Mesothelial cell of epicardium (in vitro differentiated cells): ENCODE measurements around the gene STOX1. TPM values are rescaled to one million over a fixed set of nuclear protein-coding genes. Genes with fewer than 3 reads are reported as not detected.
"Not testable (repeated sequence)": the region's sequence is repeated elsewhere in the genome, so short reads cannot be mapped to it uniquely, and the experiment has no call there.

Source experiments
- DNase-seq, 2 experiments: peaks; one replicate each; pipeline ENCODE4 v3.0.0; 2021; ENCODE audit warnings: low spot score in 2 of 2; ENCODE audit not compliant: unreplicated experiment in 2 of 2
- H3K27ac Mint-ChIP-seq: 2 replicates; pipeline ENCODE4 v1.8.0; 2021; ENCODE audit warnings: mixed read lengths
- H3K27me3 Mint-ChIP-seq: 2 replicates; pipeline ENCODE4 v1.8.0; 2021; ENCODE audit warnings: low read depth, mixed read lengths
- H3K36me3 Mint-ChIP-seq: 2 replicates; pipeline ENCODE4 v1.8.0; 2021; ENCODE audit warnings: mixed read lengths
- H3K4me1 Mint-ChIP-seq: 2 replicates; pipeline ENCODE4 v1.8.0; 2021; ENCODE audit warnings: mixed read lengths
- H3K4me3 Mint-ChIP-seq: 2 replicates; pipeline ENCODE4 v1.8.0; 2021; ENCODE audit warnings: mild to moderate bottlenecking, moderate library complexity, mixed read lengths
- H3K9me3 Mint-ChIP-seq: 2 replicates; pipeline ENCODE4 v1.8.0; 2021; ENCODE audit warnings: mixed read lengths
- total RNA-seq: library from RNA; stranded (reverse); gene quantifications from 3 replicates; pipeline ENCODE4 v1.2.1, GENCODE V29; 2021
- TF ChIP-seq, protein P1 (sequence below): fragments of 200-600 bp; sonication (generic); IDR thresholded peaks from one replicate; pipeline ENCODE4 v1.5.0; 2021; ENCODE audit warnings: antibody characterized with exemption; ENCODE audit not compliant: unreplicated experiment

The STOX1 gene
- total RNA-seq, 1 donor from 2014 or later: 2.5 TPM

DNA sequence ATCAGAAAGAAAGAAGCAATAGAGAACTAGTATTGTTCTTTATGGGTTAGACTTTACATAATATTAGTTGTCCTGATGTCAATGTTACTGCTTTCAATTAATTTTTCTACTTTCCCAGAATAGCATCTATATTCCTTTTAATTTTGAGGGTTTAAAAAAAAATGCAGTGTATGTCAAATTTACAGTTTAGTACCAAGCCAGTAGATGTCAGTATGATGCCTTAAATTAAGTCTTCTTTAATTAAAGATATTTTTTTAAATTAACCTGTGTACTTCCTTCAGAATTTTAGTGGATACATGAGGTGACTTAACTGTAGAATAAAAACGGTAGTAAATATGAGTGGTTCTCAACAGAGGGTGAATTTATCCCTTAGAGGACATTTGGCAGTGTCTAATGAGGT is 35.2 kb upstream of the STOX1 start:
- Mint-ChIP-seq H3K27me3 (no peaks in the 10 kb centered on the region), H3K4me3 (no peak overlapping the region), H3K4me1 (no peaks in the 10 kb centered on the region), H3K36me3 (peaks cover 13% of the 10 kb centered on the region), H3K27ac (no peak overlapping the region), H3K9me3 (no peaks in the 10 kb centered on the region)
- no peak for DNase-seq
- TF ChIP-seq, protein P1, sequence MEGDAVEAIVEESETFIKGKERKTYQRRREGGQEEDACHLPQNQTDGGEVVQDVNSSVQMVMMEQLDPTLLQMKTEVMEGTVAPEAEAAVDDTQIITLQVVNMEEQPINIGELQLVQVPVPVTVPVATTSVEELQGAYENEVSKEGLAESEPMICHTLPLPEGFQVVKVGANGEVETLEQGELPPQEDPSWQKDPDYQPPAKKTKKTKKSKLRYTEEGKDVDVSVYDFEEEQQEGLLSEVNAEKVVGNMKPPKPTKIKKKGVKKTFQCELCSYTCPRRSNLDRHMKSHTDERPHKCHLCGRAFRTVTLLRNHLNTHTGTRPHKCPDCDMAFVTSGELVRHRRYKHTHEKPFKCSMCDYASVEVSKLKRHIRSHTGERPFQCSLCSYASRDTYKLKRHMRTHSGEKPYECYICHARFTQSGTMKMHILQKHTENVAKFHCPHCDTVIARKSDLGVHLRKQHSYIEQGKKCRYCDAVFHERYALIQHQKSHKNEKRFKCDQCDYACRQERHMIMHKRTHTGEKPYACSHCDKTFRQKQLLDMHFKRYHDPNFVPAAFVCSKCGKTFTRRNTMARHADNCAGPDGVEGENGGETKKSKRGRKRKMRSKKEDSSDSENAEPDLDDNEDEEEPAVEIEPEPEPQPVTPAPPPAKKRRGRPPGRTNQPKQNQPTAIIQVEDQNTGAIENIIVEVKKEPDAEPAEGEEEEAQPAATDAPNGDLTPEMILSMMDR: no peak

DNA sequence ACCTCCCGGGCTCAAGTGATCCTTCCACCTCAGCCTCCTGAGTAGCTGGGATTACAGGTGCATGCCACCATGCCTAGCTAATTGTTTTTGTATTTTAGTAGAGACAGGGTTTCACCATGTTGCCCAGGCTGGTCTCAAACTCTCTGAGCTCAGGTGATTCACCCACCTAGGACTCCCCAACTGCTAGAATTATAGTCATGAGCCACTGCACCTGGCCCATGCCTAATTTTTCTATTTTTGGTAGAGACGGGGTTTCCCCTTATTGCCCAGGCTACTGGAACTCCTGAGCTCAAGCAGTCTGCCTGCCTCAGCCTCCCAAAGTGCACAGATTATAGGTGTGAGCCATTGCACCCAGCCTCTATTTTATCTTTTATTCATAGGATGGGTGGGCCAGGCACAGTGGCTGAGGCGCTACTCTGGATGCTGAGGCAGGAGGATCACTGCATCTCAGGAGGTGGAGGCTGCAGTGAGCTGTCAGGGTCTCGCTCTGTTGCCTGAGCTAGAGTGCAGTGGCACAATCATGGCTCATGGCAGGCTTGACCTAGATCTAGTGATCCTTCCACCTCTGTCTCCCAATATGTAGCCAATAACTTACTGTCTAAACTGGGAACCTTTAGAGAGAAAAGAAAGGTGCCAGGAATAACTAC is 31.3 kb upstream of the STOX1 start:
- H3K27me3 Mint-ChIP-seq: no peaks in the 10 kb centered on the region
- H3K9me3 Mint-ChIP-seq: no peaks in the 10 kb centered on the region
- no peak overlapping the region for H3K27ac Mint-ChIP-seq
- H3K36me3 Mint-ChIP-seq: peaks cover 11% of the 10 kb centered on the region
- no peak for DNase-seq
- no peaks in the 10 kb centered on the region for H3K4me1 Mint-ChIP-seq
- TF ChIP-seq, protein P1: no peak
- H3K4me3 Mint-ChIP-seq: no peak overlapping the region

DNA sequence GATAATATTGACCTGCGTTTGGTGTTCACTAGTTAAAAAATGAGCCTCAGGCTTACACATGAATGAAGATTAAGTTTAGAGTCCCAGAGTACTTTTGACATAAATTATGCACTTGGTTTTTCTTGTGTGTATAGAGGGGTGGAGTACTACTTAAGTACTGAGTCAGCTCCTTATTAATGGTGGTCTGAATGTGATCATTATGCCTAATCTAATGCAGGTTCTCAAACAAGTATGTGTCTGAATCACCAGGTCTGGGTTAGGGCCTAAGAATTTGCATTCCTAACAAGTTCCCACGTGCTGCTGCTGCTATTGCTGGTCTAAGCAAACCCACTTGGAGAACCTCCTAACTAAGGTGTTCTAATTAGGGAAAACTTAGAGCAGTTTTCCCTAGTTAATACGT is 30.7 kb upstream of the STOX1 start:
- H3K4me3 Mint-ChIP-seq: no peak overlapping the region
- H3K36me3 Mint-ChIP-seq: peaks cover 10% of the 10 kb centered on the region
- H3K27me3 Mint-ChIP-seq: no peaks in the 10 kb centered on the region
- TF ChIP-seq, protein P1: no peak
- peak overlapping the region; percentile 11 for H3K27ac Mint-ChIP-seq
- no peaks in the 10 kb centered on the region for H3K4me1 Mint-ChIP-seq
- DNase-seq: no peak
- H3K9me3 Mint-ChIP-seq: no peaks in the 10 kb centered on the region

DNA sequence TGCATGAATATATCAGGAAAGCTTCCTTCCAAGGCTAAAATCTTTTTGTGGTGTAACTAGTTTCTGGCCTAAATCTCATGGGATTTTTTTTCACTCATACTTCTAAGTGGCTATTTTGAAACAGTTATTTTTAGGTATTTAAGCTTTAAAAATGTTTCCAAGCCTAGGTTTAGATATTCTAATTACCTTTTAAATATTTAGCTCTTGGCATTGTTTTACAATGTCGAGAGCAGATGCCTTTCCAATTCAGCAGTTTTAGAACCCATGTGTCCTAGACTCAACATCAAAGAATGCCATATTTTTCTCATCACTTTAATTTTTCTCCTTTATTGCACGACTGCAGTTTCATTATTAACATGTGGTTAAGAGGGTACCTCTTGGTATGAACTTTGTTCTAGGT is 27.1 kb upstream of the STOX1 start:
- Mint-ChIP-seq H3K27me3 (no peaks in the 10 kb centered on the region), H3K4me1 (no peaks in the 10 kb centered on the region), H3K36me3 (peaks cover 3% of the 10 kb centered on the region), H3K27ac (no peak overlapping the region), H3K4me3 (no peak overlapping the region), H3K9me3 (no peaks in the 10 kb centered on the region)
- TF ChIP-seq, protein P1: no peak
- DNase-seq: no peak

DNA sequence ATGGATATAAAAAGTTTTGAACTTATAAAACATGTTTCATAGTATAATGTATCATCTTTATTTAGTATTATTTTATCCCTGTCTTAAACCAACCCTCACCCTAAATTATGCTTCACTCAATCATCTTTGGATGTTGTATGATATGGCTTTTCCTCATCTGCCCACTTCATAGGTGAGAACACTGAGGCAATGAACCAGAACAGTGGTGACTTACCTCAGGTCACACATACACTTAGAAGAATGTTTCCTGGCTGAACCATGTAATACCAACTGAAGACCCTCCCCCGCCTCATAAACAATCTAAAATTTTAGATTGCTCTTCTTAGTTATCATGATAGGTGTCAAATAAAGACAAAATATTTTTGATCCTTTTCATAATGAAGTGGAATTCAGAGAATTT is 22.6 kb upstream of the STOX1 start:
- Mint-ChIP-seq H3K4me1 (no peaks in the 10 kb centered on the region), H3K36me3 (no peaks in the 10 kb centered on the region), H3K27ac (no peak overlapping the region), H3K9me3 (no peaks in the 10 kb centered on the region), H3K4me3 (no peak overlapping the region), H3K27me3 (no peaks in the 10 kb centered on the region)
- DNase-seq: no peak
- TF ChIP-seq, protein P1: no peak

DNA sequence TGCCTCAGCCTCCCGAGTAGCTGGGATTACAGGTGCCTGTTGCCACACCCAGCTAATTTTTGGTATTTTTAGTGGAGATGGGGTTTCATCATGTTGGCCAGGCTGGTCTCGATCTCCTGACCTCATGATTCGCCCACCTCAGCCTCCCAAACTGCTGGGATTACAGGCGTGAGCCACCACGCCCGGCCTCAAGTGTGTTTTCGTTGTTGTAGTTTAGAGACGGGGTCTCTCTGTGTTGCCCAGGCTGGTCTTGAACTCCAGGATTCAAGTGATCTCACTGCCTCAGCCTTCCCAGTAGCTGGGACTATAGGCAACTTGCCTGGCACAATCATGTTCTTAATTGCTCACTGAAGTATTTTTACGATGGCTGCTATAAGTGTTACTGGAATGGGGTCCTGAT is 16.5 kb upstream of the STOX1 start:
- H3K27me3 Mint-ChIP-seq, H3K4me1 Mint-ChIP-seq: not testable (repeated sequence)

More for the DNA sequence above, 16.5 kb upstream of the STOX1 start:
- DNase-seq, H3K27ac Mint-ChIP-seq, H3K36me3 Mint-ChIP-seq, H3K4me3 Mint-ChIP-seq, H3K9me3 Mint-ChIP-seq: not testable (repeated sequence)
